MM.1S (cell line): ENCODE measurements around the gene TBC1D9B.

Experiments
- CTCF ChIP-seq: fragments of 300-600 bp; sonication (generic); IDR thresholded peaks from 2 replicates; pipeline ENCODE4 v1.5.1; 2016; ENCODE audit warnings: antibody characterized with exemption, low read length, mixed read lengths
- EZH2 ChIP-seq: fragments of 300-600 bp; sonication (generic); optimal IDR thresholded peaks from 2 replicates; pipeline ENCODE3; 2017; ENCODE audit warnings: low read depth, mild to moderate bottlenecking, antibody characterized with exemption, low read length, mixed read lengths

DNA sequence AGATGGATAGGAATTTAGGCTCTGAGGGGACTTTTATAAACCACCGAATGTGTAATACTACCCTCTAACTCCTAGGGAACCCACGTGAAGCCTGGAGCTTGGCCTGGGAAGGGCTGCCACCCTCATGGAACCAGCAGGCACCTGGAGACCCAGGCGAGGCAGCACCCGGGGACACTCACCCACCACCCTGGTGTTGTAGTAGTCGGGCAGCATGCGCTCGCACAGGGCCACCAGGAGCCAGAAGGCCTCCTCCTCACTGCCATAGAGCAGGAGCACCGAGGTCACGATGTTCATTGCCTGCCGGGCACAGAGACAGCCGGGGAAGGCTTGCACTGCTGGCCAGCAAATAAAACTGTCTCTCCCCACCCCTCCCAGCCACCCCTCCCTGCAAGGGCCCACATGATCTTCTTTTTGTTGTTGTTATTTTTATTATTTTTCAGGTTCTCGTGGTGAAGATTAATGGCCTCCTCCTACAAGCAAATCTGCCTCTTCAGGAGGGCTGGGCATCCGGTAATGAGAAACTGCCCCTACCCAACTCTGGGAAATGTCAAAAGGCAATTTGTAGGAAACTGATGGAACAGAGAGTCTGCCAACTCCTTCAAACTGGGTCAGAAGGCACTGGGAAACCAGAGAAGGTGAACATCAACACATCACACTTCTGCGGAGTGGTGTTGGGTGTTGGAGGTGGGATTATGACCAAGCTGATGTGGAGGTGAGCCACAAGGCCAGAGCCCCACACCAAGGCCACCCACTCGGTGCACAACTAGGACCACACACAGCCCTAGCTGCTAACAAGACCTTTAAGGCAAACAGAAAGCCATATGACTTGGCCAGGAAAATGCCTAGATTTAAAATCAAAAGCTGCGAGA, 31.7 kb downstream of the TBC1D9B start:
- TF ChIP-seq CTCF: no peak
- no peak for TF ChIP-seq EZH2
